DND-41 (cell line): ENCODE measurements around the gene GGT7.

Experiments used
- CTCF ChIP-seq: IDR thresholded peaks from 2 replicates; pipeline ENCODE4 v1.5.1; 2012; ENCODE audit warnings: borderline replicate concordance, low read length, moderate library complexity, mild to moderate bottlenecking; ENCODE audit not compliant: poor library complexity, severe bottlenecking; ENCODE audit errors: extremely low read depth
- EZH2 ChIP-seq: IDR thresholded peaks from 3 replicates; pipeline ENCODE4 v1.6.1; 2012; ENCODE audit warnings: borderline replicate concordance, low read depth, mild to moderate bottlenecking, moderate library complexity, low read length, inconsistent platforms; ENCODE audit not compliant: severe bottlenecking

GRCh38 chr20:34859826-34860545, 12.7 kb downstream of the GGT7 start:
- TF ChIP-seq CTCF (no peak), EZH2 (no peak)
